GM19324 (cell line): ENCODE results near the gene NLRP1.
"Not testable (repeated sequence)": the region's sequence is repeated elsewhere in the genome, so short reads cannot be mapped to it uniquely, and the experiment has no call there.

Experiments used
- ATAC-seq: cut with Tn5 transposase; IDR thresholded peaks from one replicate; pipeline ENCODE4 v1.9.1; 2021; ENCODE audit warnings: mild to moderate bottlenecking, moderate library complexity; ENCODE audit not compliant: unreplicated experiment, low FRiP score

NLRP1 gene

DNA sequence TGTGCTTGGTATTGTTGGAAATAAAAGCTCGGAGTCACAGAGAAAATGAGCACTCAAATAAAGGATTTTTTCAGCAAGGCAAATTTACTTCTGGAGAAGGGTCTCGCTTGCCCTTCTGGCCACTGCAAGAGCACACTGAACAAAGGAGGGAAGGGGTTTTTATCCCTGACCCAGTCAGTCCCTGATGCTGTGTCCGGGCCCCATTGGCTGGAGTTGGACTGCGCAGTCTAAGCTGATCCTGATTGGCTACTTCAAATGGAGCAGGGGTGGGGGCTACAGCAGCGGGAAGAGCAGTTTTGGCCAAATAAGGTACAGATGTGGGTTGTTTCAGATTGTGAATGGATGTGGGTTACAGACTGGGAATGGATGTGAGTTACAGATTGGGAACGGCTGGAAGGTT lies 4.3 kb upstream of the NLRP1 start:
- ATAC-seq = no peak

DNA sequence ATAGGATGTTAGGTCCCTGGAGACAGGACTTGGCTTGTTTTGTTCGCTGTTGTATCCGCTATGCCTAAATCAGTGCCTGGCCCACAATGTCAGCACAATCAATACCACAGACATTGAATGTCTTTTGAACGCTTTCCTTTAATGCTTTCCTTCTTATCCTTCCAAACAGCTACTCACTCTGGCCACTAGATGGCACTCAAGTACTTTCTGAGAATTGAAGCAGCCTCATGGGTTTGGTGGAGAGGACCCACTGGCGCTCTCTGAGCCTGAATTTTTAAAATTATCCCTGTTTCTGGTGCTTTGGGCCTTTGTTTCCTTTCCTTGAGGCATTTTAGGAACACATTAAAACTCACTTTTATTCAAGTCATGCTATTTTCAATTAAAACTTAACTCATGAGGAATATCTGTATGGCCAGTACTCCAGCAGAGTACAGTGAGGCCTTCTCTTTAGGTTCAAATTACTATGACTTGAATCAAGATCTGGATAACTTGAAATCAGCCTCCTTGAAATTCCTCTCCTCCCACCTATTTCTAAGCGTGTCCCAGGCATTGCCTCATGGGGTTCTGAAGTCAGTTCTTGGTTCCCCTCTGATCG lies 3.2 kb upstream of the NLRP1 start:
- ATAC-seq = no peak

DNA sequence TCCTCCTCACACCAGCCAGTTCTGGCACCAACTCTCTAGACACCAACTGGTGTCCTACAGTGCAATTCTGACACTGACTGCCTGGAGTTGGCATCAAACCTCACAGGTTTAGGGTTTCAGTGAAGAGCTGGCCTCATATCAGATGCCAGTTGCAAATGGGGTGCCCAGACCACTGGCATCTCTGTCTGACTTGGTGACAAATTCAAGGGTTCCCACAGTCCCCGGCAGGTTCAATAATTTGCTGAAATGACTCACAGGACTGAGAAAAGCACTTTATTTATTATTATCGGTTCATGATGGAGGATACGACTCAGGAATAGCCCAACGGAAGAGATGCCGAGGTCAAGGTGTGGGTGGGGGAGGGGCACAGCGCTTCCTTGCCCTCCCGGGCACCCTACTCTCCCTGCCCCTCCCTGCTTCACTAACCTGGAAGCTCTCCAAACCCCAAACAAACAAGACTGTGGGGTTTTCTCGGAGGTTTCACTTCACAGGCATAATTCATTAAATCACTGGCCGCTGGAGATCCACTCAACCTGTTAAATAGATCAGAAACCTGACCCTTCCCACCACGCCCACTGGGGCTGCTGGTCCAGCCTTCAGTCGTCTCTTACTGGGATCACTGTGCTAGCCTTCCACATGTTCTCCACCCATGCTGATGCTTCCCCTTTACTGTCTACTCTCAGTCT lies 1.7 kb upstream of the NLRP1 start:
- no peak for ATAC-seq

DNA sequence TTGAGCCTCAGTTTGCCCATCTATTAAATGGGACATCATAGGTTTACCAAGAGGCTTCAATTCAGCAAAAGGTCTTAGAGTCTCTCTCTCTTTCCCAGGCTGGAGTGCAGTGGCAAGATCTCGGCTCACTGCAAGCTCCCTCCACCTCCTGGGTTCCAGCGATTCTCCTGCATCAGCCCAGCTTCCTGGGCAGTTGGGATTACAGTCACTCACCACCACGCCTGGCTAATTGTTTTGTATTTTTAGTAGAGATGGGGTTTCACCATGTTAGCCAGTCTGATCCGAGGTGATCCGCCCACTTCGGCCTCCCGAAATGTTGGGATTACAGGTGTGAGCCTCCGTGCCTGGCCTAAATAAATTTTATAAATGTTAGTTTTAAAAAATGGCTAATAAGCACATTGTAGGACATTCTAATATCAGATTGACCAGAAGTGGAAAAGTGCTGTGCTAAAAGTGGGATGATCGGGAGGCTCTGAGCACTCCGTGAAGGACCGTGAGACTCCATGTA lies 1.0 kb upstream of the NLRP1 start:
- ATAC-seq = no peak

DNA sequence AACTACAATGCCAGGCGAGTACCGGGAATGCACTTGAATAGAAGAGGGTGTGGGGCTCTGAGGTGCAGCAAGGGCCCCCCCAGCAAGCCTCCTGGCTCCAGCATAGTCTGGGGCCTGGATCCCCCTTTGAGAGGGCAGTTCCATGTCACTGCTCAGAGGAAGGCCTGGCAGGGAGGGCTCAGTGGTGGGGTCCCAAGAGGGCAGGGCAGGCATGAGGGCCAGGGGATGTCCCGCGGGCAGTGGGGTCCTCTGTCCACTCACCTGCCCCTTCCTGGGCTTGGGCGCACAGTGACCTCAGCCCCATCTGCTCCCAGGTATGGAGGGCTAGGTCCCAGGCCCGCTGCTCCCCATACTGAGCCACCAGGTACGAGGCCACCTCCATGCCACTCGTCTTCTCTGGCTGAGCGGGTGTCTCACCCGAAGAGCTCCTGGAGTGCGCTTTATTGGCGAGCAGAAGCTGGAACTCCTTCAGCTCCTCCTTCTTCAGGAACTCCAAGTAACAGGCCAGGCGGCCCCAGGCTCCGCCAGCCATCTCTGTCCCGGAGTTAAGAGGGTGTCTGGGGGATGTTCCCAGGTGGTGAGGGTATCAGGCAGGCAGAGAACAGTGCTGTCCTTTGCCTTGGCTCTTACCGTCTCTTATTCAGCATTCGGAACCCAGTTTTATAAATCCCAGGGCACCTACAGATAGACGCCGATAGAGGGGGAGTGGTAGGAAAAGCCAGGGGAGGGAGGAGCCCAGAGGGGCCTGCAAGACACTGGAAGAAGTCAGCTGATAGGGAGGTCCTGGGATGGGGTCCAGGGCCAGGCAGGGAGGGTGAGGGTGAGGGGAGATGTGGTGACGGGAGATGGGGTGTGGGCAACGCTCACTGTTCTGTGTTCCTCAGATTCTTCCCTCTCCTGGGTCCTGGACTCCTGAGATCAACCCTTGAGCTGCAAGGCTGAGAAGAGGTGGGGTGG lies 605 bp downstream of the NLRP1 start:
- peak; percentile 17 for ATAC-seq

DNA sequence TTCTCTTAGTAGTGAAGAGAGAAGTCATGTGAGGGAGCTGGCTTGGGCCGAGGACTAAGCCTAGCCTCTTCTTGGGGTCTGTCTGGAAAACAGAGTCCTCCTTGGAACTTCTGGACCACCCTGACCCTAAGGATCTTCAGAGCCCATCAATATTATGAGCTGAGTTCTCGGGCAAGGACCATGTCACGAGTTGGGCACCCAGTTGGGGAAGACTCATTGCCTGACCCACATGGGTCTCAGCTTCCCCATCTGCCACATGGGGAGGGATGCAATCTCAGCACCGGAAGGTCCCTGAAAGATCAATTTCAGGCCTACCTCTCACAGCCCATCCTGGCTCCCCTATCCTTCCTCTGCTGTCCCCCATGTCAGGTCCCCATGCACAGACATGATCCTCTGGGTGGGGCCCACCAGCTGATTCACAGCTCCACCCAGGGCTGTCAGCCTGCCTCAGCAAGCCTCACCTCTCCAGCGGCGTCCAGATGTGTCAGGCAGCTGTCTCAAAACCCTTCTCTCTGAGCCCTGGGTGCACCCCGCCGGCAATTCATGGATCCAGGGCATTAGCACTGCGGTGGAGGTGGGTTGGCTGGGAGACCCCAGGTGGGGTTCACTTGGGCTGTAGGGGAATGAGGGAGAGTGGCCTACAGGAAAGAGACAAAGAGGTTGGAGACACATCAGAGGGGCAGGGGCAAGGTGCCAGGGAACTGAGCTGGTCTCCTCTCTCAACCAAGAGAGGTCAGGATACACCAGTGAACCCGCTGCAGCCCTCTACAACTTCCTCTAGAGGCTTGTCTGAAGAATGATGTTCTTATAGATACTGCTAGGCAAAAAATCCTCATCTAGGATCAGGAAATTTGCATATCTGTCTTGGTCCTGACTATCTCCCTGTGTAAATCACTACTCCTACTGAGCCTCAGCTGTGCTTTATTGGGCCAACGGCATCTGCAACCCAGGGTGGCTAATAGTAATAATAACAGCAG lies 1.8 kb downstream of the NLRP1 start:
- no peak for ATAC-seq

DNA sequence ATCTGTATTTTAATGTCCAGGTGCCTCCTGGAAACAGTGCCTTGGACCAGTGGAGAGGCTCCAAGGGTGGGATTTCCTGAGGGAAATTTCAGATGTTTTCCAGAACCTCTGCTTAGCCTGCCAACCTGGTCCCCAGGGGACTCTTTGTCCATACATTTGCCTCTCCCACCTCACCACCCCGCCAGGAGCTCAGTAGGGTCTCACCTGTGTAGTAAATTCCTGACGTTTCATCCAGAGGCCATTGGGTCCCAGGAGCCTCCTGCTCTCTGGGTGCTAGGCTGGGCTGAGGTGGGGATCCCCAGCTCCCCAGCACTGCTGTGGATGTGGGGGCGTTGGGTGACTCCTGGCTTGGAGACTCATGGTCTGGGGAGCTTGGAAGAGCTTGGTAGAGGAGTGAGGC lies 2.7 kb downstream of the NLRP1 start:
- no peak for ATAC-seq

DNA sequence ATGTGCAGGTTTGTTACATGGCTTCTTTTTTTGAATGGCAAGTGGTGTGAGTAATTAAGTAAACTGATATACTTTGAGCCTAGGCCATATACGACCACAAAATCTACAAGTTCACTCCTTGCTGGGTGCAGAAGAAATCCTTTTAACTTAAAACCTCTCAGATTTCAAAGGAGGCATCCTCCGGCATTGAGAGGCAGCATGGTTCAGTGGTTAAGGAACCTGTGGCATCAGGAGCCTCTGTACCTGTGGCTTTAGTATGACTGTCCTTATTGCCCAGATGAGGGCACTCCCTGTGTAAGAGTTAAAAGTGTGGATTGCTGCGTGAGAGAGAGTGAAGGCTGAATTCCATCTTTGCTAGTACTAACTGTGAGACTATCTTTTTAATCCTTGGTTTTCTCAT lies 3.3 kb downstream of the NLRP1 start:
- no peak for ATAC-seq

DNA sequence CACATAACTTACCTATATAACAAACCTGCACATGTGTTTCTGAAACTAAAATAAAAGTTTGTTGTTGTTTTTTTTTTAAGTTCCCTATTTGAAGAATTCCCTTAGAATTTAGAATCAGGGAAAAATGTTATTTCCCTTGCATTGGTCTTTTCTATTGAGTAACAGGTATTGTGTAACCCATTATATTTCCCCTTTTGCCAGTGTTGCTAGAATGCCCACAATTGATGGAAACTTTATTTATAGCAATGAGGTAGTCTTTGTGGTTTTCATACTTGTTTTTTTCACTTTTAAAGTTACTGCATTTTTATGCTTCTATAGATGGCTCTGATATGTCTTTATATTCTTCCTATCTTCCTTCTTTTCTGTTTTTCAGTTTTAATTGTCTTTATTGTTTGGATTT lies 3.9 kb downstream of the NLRP1 start:
- ATAC-seq = no peak

DNA sequence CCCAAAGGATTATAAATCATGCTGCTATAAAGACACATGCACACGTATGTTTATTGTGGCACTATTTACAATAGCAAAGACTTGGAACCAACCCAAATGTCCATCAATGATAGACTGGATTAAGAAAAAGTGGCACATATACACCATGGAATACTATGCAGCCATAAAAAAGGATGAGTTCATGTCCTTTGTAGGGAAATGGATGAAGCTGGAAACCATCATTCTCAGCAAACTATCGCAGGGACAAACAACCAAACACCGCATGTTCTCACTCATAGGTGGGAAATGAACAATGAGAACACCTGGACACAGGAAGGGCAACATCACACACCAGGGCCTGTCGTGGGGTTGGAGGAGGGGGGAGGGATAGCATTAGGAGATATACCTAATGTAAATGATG lies 5.5 kb downstream of the NLRP1 start:
- not testable (repeated sequence) for ATAC-seq

DNA sequence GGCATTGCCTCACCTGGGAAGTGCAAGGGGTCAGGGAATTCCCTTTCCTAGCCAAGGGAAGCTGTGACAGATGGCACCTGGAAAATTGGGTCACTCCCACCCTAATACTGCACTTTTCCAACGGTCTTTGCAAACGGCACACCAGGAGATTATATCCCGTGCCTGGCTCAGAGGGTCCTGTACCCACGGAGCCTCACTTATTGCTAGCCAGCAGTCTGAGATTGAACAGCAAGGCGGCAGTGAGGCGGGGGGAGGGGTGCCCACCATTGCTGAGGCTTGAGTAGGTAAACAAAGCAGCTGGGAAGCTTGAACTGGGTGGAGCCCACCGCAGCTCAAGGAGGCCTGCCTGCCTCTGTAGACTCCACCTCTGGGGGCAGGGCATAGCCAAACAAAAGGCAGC lies 11.3 kb downstream of the NLRP1 start:
- ATAC-seq = not testable (repeated sequence)

DNA sequence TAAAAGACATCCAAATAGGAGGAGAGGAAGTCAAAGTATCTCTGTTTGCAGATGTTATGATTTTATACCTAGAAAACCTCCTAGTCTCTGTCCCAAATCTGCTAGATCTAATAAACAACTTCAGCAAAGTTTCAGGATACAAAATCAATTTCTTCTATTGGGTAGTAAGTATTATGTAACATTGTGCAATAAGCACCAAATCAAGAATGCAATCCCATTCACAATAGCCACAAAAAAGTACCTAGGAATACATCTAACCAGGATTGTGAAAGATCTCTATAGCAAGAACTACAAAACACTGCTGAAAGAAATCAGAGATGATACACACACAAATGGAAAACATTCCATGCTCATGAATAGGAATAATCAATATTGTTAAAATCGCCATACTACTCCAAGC lies 13.0 kb downstream of the NLRP1 start:
- no peak for ATAC-seq

DNA sequence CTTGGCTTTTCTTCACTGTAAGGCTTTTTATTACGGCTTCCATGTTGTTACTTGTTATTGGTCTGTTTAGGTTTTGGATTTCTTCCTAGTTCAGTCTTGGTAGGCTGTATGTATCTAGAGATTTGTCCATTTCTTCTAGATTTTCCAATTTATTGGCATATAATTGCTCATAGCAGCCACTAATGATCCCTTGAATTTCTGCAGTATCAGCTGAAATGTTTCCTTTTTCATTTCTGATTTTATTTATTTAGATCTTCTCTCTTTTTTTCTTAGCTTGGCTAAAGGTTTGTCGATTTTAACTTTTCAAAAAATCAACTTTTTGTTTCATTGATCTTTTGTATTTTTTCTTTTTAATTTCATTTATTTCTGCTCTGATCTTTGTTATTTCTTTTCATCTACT lies 18.5 kb downstream of the NLRP1 start:
- ATAC-seq = no peak

DNA sequence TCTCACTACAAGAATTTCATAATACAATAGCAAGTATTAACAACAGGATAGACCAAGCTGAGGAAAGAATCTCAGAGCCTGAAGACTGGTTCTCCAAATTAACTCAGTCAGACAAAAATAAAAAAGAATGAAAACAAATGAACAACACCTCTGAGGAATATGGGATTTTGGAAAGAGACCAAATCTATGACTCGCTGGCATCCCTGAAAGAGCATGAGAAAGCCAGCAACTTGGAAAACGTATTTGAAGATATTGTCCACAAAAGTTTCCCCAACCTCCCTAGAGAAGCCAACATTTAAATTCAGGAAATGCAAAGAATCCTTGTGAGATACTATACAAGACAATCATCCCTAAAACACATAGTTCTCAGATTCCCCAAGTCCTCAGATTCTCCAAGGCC lies 20.9 kb downstream of the NLRP1 start:
- no peak for ATAC-seq

DNA sequence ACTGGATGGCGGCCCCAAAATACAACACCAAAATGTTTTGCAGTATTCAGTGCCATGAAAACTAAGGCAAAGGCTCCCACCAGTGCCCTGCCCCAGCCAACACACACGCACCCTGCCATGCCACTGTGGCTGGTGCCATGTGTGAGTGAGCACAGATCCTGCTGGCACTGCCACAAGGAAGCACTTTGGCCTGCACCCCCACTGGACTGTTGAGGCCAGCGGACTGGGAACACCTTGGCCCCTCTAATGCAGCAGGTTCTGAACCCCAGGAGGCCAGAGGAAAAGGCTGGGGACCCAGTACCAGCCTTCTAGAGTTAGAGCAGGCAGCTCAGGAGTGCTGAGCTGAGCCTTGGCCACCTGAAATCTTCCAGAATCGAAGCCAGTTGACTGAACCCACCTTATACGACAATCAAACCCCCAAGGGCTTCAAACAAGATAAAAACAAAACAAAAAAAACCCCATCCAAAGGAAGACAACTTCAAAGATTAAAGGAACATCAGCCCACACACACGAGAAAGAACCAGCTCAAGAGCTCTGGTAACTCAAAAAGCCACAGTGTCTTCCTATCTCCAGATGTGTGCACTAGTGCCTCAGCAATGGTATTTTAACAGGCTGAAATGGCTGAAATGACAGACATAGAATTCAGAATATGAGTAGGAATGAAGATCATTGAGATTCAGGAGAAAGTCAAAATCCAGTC lies 21.5 kb downstream of the NLRP1 start:
- no peak for ATAC-seq

DNA sequence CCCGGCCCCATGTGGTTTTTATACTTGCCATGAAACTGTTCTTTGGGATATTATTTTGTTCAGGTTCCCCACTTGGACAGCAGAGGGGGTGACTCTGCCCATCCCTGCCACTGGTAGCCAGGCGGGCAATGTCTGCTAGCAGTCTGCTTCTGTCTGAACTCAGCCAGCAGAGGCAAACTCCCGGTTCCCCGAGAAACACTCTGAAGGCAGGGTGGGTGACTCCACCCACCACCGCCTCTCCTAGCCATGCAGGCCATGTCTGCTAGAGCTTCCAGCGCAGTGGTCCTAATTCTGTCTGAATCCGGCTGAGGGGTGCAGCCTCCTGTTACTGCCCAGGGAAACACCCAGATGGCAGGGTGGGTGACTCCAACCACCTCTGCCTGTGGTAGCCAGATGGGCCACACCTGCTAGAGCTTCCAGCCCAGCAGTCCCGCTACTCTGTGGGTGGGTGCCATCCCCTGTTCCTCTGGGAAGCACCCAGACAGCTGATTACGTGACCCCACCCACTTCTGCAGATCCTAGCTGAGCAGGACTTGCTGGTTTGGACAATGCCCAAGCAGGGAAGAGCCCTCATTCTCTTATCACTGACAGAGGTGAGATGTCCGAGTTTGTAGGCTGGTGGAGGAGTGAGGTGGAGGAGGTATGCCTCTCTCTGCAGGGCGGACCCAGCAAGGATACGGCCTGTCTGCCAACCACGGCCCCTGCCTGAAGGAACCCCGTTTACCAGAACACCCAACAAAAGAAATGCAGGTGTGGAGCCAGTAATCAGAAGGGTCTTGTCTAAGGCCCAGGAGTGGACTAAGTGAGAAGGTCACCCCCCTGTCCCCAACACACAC lies 22.4 kb downstream of the NLRP1 start:
- ATAC-seq = no peak

DNA sequence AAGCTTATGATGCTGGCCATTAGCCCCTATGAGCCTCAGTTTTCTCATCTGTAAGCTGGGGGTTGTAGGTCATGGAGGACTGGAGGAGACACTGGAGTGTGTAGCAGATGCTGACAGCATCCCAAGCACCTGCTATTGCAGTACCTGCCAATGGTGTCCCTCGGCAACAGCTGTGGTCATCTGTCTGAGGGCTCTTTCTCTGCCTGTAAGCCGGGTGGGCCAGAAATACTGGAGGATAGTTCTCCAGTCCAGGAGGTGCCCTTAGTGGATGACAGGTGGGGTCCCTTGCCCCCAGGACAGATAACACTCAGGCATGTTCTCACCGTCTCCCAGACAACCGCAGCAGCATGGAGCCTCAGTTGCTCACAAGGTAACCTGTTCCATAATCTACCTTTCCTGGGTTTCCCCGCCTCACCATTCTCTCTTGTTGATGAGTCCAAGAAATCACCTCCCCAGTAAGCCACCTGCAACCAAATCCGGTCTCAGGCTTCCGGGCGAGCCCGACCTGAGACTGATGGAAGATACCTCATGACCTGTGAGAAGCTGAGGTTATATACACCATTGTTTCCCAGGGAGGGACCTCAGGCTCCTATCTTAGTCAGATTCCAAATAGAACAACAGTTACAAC lies 23.8 kb downstream of the NLRP1 start:
- ATAC-seq = no peak
